GM23248 (cell line): ENCODE measurements around the gene WNT9A. TPM values are rescaled to one million over a fixed set of nuclear protein-coding genes. Genes with fewer than 3 reads are reported as not detected.
A peak's percentile ranks its signal among the peaks of the same experiment; 100 is the strongest.

ENCODE experiments used
- DNase-seq: peaks from one replicate; pipeline ENCODE4 v3.0.0-alpha.2; 2015
- H2AFZ ChIP-seq: fragments of 200-600 bp; sonication (generic); 2 replicates; pipeline ENCODE4 v1.6.1; 2016; ENCODE audit warnings: antibody characterized with exemption
- H3F3A ChIP-seq: fragments of 200-600 bp; sonication (generic); 2 replicates; pipeline ENCODE4 v1.6.1; 2016; ENCODE audit warnings: mild to moderate bottlenecking, antibody characterized with exemption, mixed run types; ENCODE audit not compliant: insufficient read depth
- H3K27ac ChIP-seq: fragments of 200-600 bp; sonication (generic); 2 replicates; pipeline ENCODE4 v1.5.1; 2016; ENCODE audit warnings: mild to moderate bottlenecking
- H3K27me3 ChIP-seq: fragments of 200-600 bp; sonication (generic); replicated peaks from 2 replicates; pipeline ENCODE4 v1.6.1; 2016; ENCODE audit warnings: mild to moderate bottlenecking; ENCODE audit not compliant: insufficient read depth
- H3K36me3 ChIP-seq: fragments of 200-600 bp; sonication (generic); 2 replicates; pipeline ENCODE4 v1.6.1; 2016; ENCODE audit warnings: low read depth, mild to moderate bottlenecking
- H3K4me1 ChIP-seq: fragments of 200-600 bp; sonication (generic); 2 replicates; pipeline ENCODE4 v1.6.1; 2016; ENCODE audit warnings: mild to moderate bottlenecking; ENCODE audit not compliant: insufficient read depth
- H3K4me2 ChIP-seq: fragments of 200-600 bp; sonication (generic); one replicate; pipeline ENCODE4 v1.6.1; 2016; ENCODE audit warnings: mild to moderate bottlenecking; ENCODE audit not compliant: unreplicated experiment
- H3K4me3 ChIP-seq: fragments of 200-600 bp; sonication (generic); 2 replicates; pipeline ENCODE4 v1.5.1; 2016; ENCODE audit warnings: mild to moderate bottlenecking
- H3K79me2 ChIP-seq: fragments of 200-600 bp; sonication (generic); 2 replicates; pipeline ENCODE4 v1.6.1; 2016; ENCODE audit warnings: mild to moderate bottlenecking; ENCODE audit not compliant: insufficient read depth
- H3K9ac ChIP-seq: fragments of 200-600 bp; sonication (generic); 2 replicates; pipeline ENCODE4 v1.6.1; 2016; ENCODE audit warnings: mild to moderate bottlenecking
- H3K9me2 ChIP-seq: fragments of 200-600 bp; sonication (generic); 2 replicates; pipeline ENCODE4 v1.6.1; 2016; ENCODE audit warnings: mixed run types, mild to moderate bottlenecking, moderate library complexity; ENCODE audit not compliant: insufficient read depth
- H3K9me3 ChIP-seq: fragments of 200-600 bp; sonication (generic); one replicate; pipeline ENCODE4 v1.6.1; 2017; ENCODE audit warnings: low read depth
- H4K20me1 ChIP-seq: fragments of 200-600 bp; sonication (generic); 2 replicates; pipeline ENCODE4 v1.6.0; 2016; ENCODE audit not compliant: insufficient read depth
- EZH2 ChIP-seq: fragments of 200-600 bp; sonication (generic); IDR thresholded peaks from 2 replicates; pipeline ENCODE4 v1.6.1; 2018; ENCODE audit warnings: antibody characterized with exemption, mild to moderate bottlenecking; ENCODE audit not compliant: insufficient read depth, poor library complexity, severe bottlenecking
- EZH2phosphoT487 ChIP-seq: fragments of 200-600 bp; sonication (generic); IDR thresholded peaks from 2 replicates; pipeline ENCODE4 v1.6.1; 2018; ENCODE audit warnings: antibody characterized with exemption, moderate library complexity, mild to moderate bottlenecking, low read depth; ENCODE audit not compliant: insufficient read depth
- WGBS, 2 experiments: methylation state at CpG; one replicate each; pipeline ENCODE4 v1.1.6; 2015 to 2017; ENCODE audit warnings: low lambda C conversion rate in 2 of 2, low coverage in 1 of 2; ENCODE audit errors: missing lambda C conversion rate in 2 of 2; 5-methylcytosine and 5-hydroxymethylcytosine counted together
- in situ Hi-C: fragments of 300-500 bp; cut with MboI; formaldehyde crosslinking; loops from 2 replicates; pipeline ENCODE4 v1.15.0; 2020
- polyA plus RNA-seq: library from polyadenylated mRNA; unstranded; fragments of >200 nt; fragmentation: Nextera tagmentation; extraction: Ambion mirVana; gene quantifications from 2 replicates; pipeline ENCODE4 v1.2.1, GENCODE V29; 2016
- total RNA-seq: library from RNA; depleted of rRNA; stranded (reverse); fragments of >200 nt; shearing (Covaris generic); gene quantifications from 2 replicates; pipeline ENCODE4 v1.2.3, GENCODE V29; 2014

The WNT9A gene
- total and polyA plus RNA-seq, 2 experiments from 2014 or later, result 0.29 to 2.1 TPM

DNA sequence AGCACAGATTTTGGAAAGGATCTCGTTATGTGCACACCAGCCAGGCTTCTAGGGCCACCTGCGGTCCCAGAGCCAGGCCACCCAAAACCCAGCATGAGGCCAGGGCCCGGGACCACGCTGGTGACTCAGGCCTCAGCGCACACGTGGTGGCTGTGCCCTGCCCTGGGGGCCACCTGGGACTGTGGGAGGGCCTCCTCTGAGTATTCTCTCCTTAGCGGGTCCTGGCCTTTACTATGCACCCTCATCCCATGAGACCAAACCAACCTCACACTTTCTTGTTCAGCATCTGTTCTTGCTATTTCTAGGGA lies 9.9 kb downstream of the WNT9A start:
- no peak for DNase-seq
- Histone ChIP-seq H3K4me3 (no peak overlapping the region), H4K20me1 (no peaks in the 10 kb centered on the region), H3K27me3 (no peaks in the 10 kb centered on the region), H2AFZ (no peak overlapping the region), H3K4me1 (no peaks in the 10 kb centered on the region), H3K27ac (no peak overlapping the region), H3K9ac (no peak overlapping the region), H3K79me2 (no peaks in the 10 kb centered on the region), H3F3A (peaks cover 35% of the 10 kb centered on the region), H3K36me3 (no peaks in the 10 kb centered on the region), H3K4me2 (no peak overlapping the region), H3K9me3 (no peaks in the 10 kb centered on the region), H3K9me2 (no peaks in the 10 kb centered on the region)
- TF ChIP-seq EZH2, result no peak
- no peak for TF ChIP-seq EZH2phosphoT487
- in situ Hi-C loops, result loop anchor here (25.0 kb wide), 1 partner anchor 450 kb away; no protein-coding TSS in a partner anchor
- WGBS, 2 experiments, result 88 to 89% methylated on average over 6 to 7 of the region's 7 CpGs

DNA sequence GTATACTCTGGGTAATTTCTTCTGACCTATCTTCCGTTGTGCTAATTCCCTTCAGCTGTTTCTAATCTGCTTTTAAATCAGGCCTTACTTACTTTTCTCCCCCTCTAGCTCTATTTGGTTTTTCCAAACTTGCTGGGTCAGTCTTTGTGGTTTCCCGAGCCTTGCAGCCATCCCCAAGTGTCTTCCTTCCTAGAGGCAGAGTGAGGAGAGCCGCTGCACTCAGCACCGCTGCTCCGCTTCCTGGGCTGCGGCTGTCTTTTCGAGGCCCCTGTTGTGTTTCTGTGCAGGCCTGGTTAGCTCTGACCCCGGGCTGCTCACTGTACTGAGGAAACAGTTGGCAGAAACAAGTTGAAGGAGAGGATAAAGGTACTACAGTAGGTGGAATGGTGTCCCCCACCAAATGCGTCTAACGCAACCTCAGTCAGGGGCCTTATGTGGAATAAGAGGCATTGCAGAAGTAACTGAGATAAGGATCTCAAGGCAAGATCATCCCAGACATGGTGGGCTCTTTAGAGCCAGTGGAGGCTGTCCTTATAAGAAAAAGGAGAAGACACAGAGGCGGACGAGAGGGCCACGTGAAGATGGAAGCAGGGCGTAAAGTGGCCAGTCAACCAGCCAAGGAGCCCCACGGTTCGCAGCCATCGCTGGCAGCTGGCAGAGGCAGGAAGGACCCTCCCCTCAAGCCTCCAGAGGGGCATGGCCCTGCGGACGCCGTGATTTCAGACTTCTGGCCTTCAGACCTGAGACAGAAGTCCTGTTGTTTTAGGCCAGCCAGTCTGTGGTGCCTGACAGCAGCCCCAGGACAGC lies 10.5 kb downstream of the WNT9A start:
- Histone ChIP-seq H3K4me2 (no peak overlapping the region), H3K4me1 (no peaks in the 10 kb centered on the region), H3K9me2 (no peaks in the 10 kb centered on the region), H3K4me3 (no peak overlapping the region), H4K20me1 (no peaks in the 10 kb centered on the region), H3K27ac (no peak overlapping the region), H3F3A (peaks cover 35% of the 10 kb centered on the region), H2AFZ (no peak overlapping the region), H3K79me2 (no peaks in the 10 kb centered on the region), H3K27me3 (no peaks in the 10 kb centered on the region), H3K36me3 (no peaks in the 10 kb centered on the region), H3K9me3 (no peaks in the 10 kb centered on the region), H3K9ac (no peak overlapping the region)
- 88% methylated on average over 20 of the region's 20 CpGs for WGBS, 2 experiments
- in situ Hi-C loops, result loop anchor here (25.0 kb wide), 1 partner anchor 450 kb away; no protein-coding TSS in a partner anchor
- TF ChIP-seq EZH2phosphoT487 (no peak), EZH2 (no peak)
- DNase-seq, result no peak

DNA sequence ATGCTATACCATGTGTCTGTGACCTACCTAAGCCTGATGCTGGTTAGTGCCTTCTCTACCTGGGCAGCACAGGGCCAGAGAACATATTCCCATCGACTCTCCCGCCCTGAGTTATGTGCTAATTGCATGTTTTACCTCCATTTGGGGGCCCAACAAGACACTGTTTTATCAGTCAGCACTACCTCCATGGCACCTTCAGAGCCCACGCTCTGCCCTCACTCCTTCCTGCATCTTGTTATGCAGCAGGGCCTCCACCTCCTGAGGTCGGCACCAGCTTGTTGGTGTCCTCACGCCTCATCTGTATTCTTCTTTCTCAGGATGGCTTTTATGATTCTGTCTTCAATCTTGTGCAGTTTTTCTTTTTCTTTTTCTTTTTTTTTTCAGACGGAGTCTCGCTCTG lies 11.9 kb downstream of the WNT9A start:
- peaks cover 35% of the 10 kb centered on the region for H3F3A ChIP-seq
- no peaks in the 10 kb centered on the region for H4K20me1 ChIP-seq
- DNase-seq, result no peak
- no peaks in the 10 kb centered on the region for H3K4me1 ChIP-seq
- in situ Hi-C loops, result loop anchor here (25.0 kb wide), 1 partner anchor 449 kb away; no protein-coding TSS in a partner anchor
- H3K36me3 ChIP-seq, result no peaks in the 10 kb centered on the region
- TF ChIP-seq EZH2, result no peak
- TF ChIP-seq EZH2phosphoT487, result no peak
- no peaks in the 10 kb centered on the region for H3K9me2 ChIP-seq
- no peak overlapping the region for H3K4me2 ChIP-seq
- H3K27ac ChIP-seq, result no peak overlapping the region
- H3K27me3 ChIP-seq, result no peaks in the 10 kb centered on the region
- H3K79me2 ChIP-seq, result no peaks in the 10 kb centered on the region
- H3K9me3 ChIP-seq, result no peaks in the 10 kb centered on the region
- H2AFZ ChIP-seq, result no peak overlapping the region
- H3K9ac ChIP-seq, result no peak overlapping the region
- 95% methylated on average over 7 of the region's 7 CpGs for WGBS, 2 experiments
- H3K4me3 ChIP-seq, result no peak overlapping the region

GRCh38 chr1:227934476-227935313 lies 13.0 kb downstream of the WNT9A start:
- in situ Hi-C loops, result loop anchor here (25.0 kb wide), 1 partner anchor 447 kb away; no protein-coding TSS in a partner anchor
- no peaks in the 10 kb centered on the region for H3K36me3 ChIP-seq

More at GRCh38 chr1:227934476-227935313, 13.0 kb downstream of the WNT9A start:
- Histone ChIP-seq H3K4me2 (no peak overlapping the region), H3K4me1 (no peaks in the 10 kb centered on the region), H3K9me3 (no peaks in the 10 kb centered on the region), H3K27me3 (no peaks in the 10 kb centered on the region), H4K20me1 (no peaks in the 10 kb centered on the region), H3K9me2 (no peaks in the 10 kb centered on the region), H3F3A (peaks cover 35% of the 10 kb centered on the region), H2AFZ (no peak overlapping the region), H3K4me3 (no peak overlapping the region), H3K27ac (peak overlapping the region; percentile 80), H3K79me2 (no peaks in the 10 kb centered on the region), H3K9ac (no peak overlapping the region)
- 3 to 4% methylated on average over 5 of the region's 5 CpGs for WGBS, 2 experiments
- TF ChIP-seq EZH2, result no peak
- TF ChIP-seq EZH2phosphoT487, result no peak
- peak; percentile 93 for DNase-seq
